Kidney (tissue), 14 donors: Measurements from ENCODE around the gene HHATL. TPM values are rescaled to one million over a fixed set of nuclear protein-coding genes. Genes with fewer than 3 reads are reported as not detected.

Experiments
- DNase-seq, 5 donors: peaks; one replicate each; pipeline ENCODE4 v3.0.0-alpha.2; 2013 to 2020
- FAIRE-seq: peaks from 2 replicates; lab custom pipeline; 2012; peaks lifted over from hg19 to GRCh38; lab: Jason Lieb, UNC
- H3K27ac ChIP-seq, 2 donors: one replicate each; pipeline ENCODE4 v1.7.0; 2013; ENCODE audit warnings: low read depth in 2 of 2, low read length in 2 of 2, inconsistent platforms in 1 of 2
- H3K27me3 ChIP-seq: one replicate; pipeline ENCODE4 v1.7.1; 2013; ENCODE audit warnings: low read length, inconsistent platforms; ENCODE audit not compliant: control insufficient read depth, insufficient read depth
- H3K36me3 ChIP-seq, 3 donors: one replicate each; pipeline versions ENCODE4 v1.7.0 to v1.7.1; 2013; ENCODE audit warnings: low read length in 3 of 3, control low read depth in 1 of 3, inconsistent platforms in 1 of 3; ENCODE audit not compliant: insufficient read depth in 3 of 3, control insufficient read depth in 2 of 3
- H3K4me1 ChIP-seq, 3 donors: one replicate each; pipeline versions ENCODE4 v1.7.0 to v1.7.1; 2013; ENCODE audit warnings: low read length in 3 of 3, inconsistent platforms in 1 of 3, low read depth in 1 of 3; ENCODE audit not compliant: control insufficient read depth in 2 of 3, insufficient read depth in 2 of 3
- H3K4me3 ChIP-seq, 3 donors: one replicate each; pipeline versions ENCODE4 v1.7.0 to v1.8.1; 2013; ENCODE audit warnings: low read length in 3 of 3, control low read depth in 1 of 3, inconsistent platforms in 1 of 3
- H3K9ac ChIP-seq, 3 donors: one replicate each; pipeline versions ENCODE4 v1.7.0 to v1.7.1; 2013; ENCODE audit warnings: low read length in 3 of 3, control low read depth in 1 of 3, inconsistent platforms in 1 of 3
- H3K9me3 ChIP-seq, 3 donors: one replicate each; pipeline versions ENCODE4 v1.7.0 to v1.7.1; 2013; ENCODE audit warnings: low read length in 3 of 3, control low read depth in 1 of 3, inconsistent platforms in 1 of 3; ENCODE audit not compliant: control insufficient read depth in 2 of 3, insufficient read depth in 1 of 3
- CTCF ChIP-seq: IDR thresholded peaks from 3 replicates; pipeline ENCODE4 v1.5.1; 2012; ENCODE audit warnings: mild to moderate bottlenecking, moderate library complexity, borderline replicate concordance; ENCODE audit not compliant: insufficient read depth; ENCODE audit errors: extremely low read depth
- intact Hi-C: fragments of 100-400 bp; cut with DNase I; formaldehyde crosslinking; loops from one replicate; pipeline ENCODE4 v1.11.1; 2022
- polyA plus RNA-seq: library from polyadenylated mRNA; stranded (reverse); fragments of 350-450 nt; fragmentation: Illumina TruSeq; extraction: RNeasy Lipid Tissue Mini Kit (QIAGEN cat#74804); gene quantifications from one replicate; pipeline ENCODE4 v1.2.3, GENCODE V29; 2014; ENCODE audit warnings: low read depth, low replicate concordance; ENCODE audit not compliant: insufficient read depth
- total RNA-seq: library from RNA; stranded (reverse); fragmentation: NEBNext Ultra II Directional; extraction: Animal tissue kit (Norgen Biotek cat#: 25700); gene quantifications from one replicate; pipeline ENCODE4 v1.2.1, GENCODE V29; 2021
- donor health status: control.
- donor health status: control.
- donor health status: control.
- donor health status: control.
- donor health status: control.
- donor health status: DM: yes; HTN: yes; CAD: no.
- donor health status: Normal renal cell carcinoma (clear cell type).

The HHATL gene
- total and polyA plus RNA-seq, 2 donors from 2014 or later: not detected

GRCh38 chr3:42749753-42750231 lies 47.2 kb upstream of the HHATL start:
- Histone ChIP-seq H3K27ac (no peak overlapping the region), H3K4me1 (peaks cover 5 to 12% (median 6%) of the 10 kb centered on the region in 3 donors), H3K27me3 (no peaks in the 10 kb centered on the region), H3K4me3 (no peak overlapping the region), H3K9ac (no peak overlapping the region), H3K36me3 (no peaks in the 10 kb centered on the region), H3K9me3 (no peaks in the 10 kb centered on the region)
- peak in 1 of 5 donors; percentile 41 for DNase-seq
- intact Hi-C loops: no loop called here
- TF ChIP-seq CTCF: no peak
- no peak for FAIRE-seq

GRCh38 chr3:42749025-42749752 lies 46.6 kb upstream of the HHATL start:
- no peak for TF ChIP-seq CTCF
- no peak overlapping the region for H3K9ac ChIP-seq
- no peaks in the 10 kb centered on the region for H3K27me3 ChIP-seq
- no peaks in the 10 kb centered on the region for H3K36me3 ChIP-seq
- H3K9me3 ChIP-seq: no peaks in the 10 kb centered on the region
- peaks cover 5 to 13% (median 6%) of the 10 kb centered on the region in 3 donors for H3K4me1 ChIP-seq
- no peak overlapping the region for H3K4me3 ChIP-seq
- intact Hi-C loops: no loop called here
- FAIRE-seq (no peak), DNase-seq (no peak)
- H3K27ac ChIP-seq: no peak overlapping the region

- Histone ChIP-seq H3K9ac (no peak overlapping the region), H3K36me3 (no peaks in the 10 kb centered on the region), H3K4me1 (peaks cover 5 to 13% (median 6%) of the 10 kb centered on the region in 3 donors), H3K4me3 (no peak overlapping the region), H3K27me3 (no peaks in the 10 kb centered on the region), H3K9me3 (no peaks in the 10 kb centered on the region), H3K27ac (no peak overlapping the region)
- no peak for TF ChIP-seq CTCF
- FAIRE-seq (no peak), DNase-seq (no peak)
- intact Hi-C loops: no loop called here
Observed at GRCh38 chr3:42747581-42747980, 45.0 kb upstream of the HHATL start.
